Myocyte (in vitro differentiated cells): ENCODE data around the gene LTBP1. TPM values are rescaled to one million over a fixed set of nuclear protein-coding genes. Genes with fewer than 3 reads are reported as not detected.

Experiments used
- DNase-seq: peaks from one replicate; pipeline ENCODE4 v3.0.0-alpha.2; 2012; ENCODE audit warnings: low read depth
- total RNA-seq: library from RNA; depleted of rRNA; stranded (reverse); fragments of >200 nt; gene quantifications from 2 replicates; pipeline ENCODE4 v1.2.3, GENCODE V29; 2014

Gene LTBP1
- total RNA-seq, 1 donor from 2014 or later = 26.2 TPM

- no peak for DNase-seq
Observed at GRCh38 chr2:33188799-33189198, 242.0 kb downstream of the LTBP1 start.

DNA sequence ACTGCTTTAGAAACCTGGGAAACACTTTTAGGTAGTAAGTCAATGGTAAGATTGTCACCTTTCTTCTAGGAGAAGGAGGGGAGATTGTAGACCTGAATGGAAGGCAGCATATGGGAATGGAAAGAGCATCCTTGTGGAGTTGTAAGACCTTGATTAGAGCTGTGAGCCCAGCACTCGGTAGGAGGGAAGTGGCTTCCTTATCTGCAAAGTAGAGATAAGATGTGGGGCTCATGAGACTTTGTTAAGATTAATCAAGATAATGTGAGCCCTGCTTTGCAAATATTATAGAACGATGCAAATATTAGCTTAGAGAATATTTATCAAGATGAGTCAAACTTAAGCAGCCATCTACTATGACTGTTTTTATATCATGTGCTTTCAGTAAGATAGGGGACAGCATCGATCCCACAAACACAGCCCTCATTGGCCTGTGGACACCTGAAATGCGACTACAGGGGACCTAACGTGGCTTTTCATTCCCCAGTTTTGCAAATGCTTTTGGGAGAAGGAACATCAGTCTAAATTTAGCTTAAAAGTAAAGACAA is 243.7 kb downstream of the LTBP1 start:
- no peak for DNase-seq

DNA sequence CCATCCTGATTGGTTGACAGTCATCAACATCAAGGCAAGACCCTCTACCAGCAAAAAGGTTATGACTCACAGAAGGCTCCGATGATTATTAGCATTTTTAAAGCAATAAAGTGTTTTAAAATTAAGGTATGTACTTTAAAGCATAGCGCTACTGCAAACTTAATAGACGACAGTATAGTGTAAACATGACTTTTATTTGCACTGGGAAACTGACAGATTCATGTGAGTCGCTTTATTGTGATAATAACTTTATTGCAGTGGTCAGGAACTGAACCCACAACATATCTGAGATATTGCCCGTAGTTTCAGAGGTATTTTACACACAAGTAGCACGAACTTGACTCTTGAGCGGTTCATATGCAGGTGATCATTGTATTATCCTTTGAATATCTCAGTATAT is 249.1 kb downstream of the LTBP1 start:
- no peak for DNase-seq

DNA sequence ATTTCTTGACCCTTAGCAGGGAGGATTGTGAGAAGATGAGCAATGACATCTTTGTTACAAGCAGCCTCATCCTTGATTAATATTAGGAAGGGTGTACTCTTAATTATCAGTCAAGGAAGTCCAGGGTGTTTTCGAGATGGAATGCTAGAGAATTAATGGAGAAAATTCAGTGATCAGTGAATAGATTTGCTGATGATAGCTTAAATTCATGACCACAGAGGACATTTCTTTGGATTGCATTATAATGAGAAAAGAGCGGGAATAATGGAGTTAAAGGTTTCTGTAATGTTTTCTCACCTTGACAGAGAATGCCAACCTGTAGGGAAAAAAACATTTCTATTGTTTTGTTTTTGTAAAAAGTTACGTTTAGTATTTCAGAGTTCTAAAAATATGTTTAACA is 249.9 kb downstream of the LTBP1 start:
- DNase-seq = no peak

GRCh38 chr2:33197198-33197938 is 250.6 kb downstream of the LTBP1 start:
- DNase-seq = no peak

DNA sequence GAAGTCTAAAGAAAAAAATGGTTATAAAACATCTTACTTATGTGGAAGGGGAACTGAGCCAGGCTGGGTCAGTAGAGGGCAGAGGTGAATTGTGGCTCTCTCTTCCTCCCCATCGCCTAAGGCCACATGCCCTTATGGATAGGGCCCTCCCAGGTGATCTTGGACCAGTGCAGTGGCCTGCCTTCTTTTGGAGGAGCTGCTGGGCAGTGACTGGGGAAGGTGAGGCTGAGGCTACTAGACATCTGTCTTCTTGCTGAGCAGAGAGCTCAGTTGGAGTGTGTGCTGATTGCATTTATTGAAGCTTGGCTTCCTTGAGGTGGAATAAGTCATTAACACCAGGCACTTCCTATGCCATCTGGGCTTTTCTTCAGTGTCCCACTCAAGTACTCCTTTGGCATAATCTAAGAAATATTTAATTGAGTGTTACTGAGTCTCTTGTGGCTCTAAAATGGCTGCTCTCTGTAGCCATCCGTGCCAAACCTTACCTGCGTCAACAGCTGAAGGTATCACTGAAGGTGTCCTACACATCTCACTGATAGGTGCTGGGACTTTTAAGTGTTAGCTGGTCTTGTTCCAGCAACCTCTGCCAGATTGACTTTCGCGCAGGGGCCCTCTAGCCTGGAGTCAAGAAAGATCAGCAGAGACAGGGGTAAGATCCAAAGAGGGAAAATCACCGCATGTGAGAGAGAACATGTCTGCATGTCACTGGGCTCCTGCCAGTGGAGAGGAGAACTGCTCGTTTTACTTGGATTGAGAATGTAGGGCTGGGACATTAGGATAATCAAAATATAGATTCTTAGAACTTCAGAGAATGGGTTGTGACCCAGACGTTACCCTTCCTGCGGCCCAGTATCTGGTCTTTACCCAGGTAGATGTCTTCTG is 256.1 kb downstream of the LTBP1 start:
- DNase-seq = no peak

- DNase-seq = no peak
Observed at GRCh38 chr2:33204945-33205344, 258.2 kb downstream of the LTBP1 start.

GRCh38 chr2:33205693-33206434 is 259.1 kb downstream of the LTBP1 start:
- no peak for DNase-seq

DNA sequence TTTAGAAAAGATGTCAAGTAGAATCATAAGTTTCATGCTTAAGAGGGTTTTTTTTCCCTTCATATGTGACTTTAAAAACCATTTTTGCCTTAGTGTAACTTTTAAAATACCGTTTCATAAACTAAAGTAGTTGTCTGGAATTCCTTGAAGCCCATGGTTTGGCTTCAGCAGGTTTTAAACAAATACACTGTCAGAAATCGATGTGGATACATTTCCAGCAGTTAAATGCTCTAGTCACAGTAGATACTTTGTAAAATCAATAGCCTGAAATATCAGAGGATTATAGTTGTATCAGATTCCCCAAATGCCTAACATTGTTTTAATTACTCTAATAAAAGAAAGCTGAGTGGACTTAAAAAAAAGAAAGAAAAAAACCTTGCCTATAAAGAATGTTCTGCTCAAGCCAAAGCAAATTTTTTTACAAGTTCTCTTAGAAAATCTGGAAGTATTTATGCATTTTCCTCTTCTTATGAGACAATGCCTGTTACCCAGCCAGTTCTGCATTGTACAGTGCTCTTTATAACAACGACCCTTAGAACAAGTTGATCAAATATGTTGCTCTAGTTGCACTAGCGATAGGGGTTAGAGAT is 260.5 kb downstream of the LTBP1 start:
- DNase-seq = no peak

DNA sequence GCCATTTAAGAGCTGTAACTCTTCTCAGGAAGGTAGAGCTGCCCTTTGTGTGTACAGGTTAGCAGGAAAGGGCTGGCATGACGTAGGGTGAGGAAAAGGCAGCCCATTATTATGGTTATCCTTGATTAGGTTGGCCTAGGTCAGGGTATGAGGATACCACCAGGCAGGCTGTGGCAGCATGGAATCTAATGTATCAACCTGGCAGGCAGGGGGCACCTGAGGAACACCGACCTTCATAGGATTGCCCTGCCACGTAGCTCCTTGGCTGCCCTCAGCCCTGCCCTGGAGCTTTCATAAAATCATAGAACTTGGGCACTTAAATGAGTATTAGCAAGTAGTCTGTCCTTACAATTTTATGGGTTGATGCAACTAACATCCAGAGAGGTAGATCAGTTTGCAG is 261.6 kb downstream of the LTBP1 start:
- no peak for DNase-seq

DNA sequence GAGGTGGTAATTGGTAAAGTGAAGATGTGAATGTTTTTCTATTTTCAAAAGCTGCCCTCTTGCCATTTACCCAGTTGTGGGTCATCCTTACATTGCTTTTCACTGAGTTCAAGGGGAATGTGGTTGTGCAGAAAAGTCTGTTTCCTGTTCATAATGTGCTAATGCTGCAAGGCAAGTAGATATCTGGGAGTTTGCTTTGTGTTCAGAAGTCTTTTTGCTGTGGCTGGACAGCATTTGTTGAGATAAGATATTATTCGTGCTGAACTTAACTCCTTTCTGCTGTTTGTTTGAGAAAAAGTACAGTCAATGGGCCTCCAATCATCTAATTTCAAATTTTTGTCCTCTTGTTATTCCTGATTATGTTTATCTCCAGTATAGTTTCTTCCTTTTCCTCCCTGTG is 263.2 kb downstream of the LTBP1 start:
- DNase-seq = no peak

- DNase-seq = peak; percentile 73
Observed at GRCh38 chr2:33210626-33211025, 263.9 kb downstream of the LTBP1 start.

DNA sequence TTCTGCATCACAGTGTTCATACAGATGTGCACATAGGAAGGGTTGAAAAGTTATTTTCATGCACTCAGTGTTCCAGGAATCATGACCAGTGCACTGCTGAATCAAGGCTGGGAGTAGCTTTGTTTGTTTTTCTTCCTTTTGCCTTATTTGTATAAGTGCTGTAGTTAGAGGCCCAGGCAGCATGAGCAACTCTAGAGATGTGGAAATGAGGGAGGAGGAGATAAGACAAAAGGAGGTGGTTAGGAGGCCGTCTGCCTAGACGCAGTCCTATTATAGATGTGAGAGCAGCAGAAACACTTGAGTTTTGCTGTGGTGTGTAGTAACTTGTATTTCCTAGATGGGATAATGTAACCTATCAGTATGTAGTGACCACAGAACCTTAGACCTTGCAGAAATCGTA is 265.4 kb downstream of the LTBP1 start:
- DNase-seq = peak; percentile 32

DNA sequence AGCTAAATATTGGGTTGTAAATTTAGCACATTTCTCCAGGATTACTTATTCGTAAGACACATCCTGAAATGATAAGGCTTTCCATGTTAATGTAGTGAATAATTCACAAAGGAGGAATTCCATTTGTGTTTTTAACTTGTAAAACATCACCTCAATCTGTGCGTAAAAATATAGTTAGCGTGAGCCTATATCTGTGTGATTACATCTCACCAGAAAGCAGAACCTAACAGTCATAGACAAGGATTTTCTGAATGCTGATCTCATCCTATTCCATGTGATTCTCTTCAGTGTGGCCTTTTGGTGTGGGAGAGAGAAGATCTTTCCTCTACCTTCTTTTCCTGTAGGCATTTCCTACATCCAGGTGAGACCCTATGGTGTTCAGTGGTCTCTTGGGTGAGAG is 266.5 kb downstream of the LTBP1 start:
- no peak for DNase-seq

DNA sequence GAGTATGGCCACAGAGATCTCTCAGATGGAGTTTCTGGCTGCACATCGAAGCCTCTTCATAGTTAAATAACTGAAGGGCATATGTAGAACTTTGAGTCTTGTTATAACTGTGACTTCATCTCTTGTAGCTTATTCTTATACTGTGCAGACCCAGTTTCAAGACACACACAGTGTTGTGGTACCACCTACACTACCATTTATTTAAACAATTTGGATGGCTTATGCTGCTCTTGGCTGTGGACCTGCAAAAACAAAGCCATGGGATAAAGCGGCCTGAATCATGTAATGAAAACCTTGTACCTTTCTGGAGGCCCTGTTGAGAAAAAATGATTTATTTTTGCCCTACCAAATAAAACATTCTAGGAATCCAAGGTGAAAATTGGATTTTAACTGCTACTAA is 266.9 kb downstream of the LTBP1 start:
- no peak for DNase-seq

DNA sequence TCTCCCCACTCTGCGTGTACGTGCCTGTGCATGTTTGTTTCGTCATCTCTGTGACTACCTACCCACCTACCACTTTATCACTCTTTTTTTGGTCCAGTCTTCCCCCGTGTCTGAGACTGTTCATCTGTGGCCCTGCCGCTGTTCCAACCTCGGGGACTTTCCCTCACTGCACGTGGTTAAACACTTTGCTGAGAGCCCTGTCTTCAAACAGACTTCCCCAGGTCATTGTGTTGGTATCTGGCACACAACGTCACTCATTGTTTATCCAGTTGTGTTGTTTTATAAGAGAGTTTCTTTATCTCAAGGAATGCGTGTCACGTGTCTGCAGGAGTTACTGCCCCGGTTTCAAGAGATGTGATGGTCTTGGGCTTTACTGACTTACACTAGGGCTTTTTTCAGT is 267.7 kb downstream of the LTBP1 start:
- DNase-seq = peak; percentile 24

DNA sequence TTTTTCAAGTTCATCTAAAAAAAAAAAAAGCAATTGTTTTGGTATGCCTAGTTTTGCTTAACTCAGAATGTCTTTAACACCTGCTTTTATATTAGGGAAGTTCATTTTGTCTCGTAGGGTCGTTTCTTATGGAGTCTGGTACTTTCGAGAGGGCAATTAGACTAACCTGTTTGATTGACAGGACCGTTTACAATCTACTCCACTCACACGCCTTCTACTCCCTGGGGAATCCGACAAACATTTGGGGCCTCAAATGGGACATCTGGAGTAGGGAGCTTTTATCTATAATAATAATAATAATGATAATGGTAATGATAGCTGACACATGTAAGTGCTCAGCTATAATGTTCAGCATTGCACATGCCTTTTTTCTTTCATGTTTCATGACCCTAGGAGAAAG is 268.1 kb downstream of the LTBP1 start:
- DNase-seq = no peak

GRCh38 chr2:33215299-33215698 is 268.5 kb downstream of the LTBP1 start:
- DNase-seq = peak; percentile 60

DNA sequence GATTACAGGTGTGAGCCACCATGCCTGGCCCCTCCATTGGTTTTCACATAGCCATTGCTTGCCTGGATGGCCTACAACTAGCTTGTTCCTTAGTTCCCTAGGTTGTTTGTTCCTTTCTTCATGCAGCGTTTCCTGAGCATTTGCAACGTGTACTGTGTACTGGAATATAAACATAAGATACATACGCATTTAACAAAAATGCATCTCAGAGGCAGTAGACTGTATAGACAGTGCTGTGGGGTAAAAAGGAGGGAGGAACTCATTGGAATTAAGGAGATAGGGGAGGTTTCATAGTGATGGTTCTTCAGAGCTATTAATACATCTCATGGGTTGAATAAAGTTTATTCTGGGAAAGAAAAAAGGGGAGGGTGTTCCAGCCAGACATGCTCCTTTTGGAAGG is 269.2 kb downstream of the LTBP1 start:
- no peak for DNase-seq

DNA sequence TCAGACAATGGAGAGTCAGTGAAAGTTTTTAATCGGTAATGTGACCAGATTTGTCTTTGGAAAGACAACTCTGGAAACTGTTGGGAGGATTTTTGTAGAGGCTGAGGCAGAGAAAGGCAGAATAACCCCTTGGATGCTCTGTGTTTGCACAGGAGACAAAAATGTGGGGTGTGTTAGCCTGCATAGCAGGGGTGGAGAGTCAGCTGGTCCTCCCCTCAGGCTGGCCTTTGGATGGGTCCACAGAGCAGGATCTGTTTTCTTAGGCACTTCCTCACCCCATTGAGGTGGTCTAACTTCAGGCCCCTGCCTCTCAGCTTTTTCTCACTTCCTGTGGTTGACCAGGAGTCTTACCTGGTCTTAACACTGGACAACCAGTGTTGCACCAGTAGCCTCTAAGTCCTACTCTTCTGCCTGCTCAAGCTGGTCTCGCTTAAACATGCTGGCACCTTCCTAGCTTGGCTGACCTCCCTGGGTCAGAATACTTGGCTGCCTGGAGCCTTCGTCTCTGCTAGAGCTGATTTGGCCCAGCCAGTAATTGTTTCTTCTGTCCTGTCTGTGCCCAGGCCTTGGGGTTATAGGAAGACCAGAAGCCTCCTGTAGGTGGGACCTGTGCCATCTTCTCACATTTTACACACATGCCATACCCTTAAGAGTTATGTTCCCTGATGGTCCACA is 269.9 kb downstream of the LTBP1 start:
- DNase-seq = no peak

DNA sequence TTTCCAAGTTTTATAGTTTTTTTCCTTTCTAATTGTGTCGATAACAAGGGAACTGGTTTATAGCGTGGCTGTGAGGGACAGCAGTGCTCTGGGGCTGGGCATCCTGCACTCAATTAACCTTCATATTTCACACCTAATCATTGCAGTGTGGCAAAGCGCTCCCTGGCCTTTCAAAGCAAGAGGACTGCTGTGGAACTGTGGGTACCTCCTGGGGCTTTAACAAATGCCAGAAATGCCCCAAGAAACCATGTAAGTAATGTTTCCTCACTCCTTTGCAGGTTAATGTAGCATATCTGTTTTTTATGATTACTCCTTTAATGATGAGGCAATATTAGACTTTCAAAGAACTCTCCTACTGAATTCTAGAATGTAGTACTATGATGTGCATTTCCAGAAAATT is 270.7 kb downstream of the LTBP1 start:
- no peak for DNase-seq
